ENCODE results near the gene SLC22A31.

The SLC22A31 gene

DNA sequence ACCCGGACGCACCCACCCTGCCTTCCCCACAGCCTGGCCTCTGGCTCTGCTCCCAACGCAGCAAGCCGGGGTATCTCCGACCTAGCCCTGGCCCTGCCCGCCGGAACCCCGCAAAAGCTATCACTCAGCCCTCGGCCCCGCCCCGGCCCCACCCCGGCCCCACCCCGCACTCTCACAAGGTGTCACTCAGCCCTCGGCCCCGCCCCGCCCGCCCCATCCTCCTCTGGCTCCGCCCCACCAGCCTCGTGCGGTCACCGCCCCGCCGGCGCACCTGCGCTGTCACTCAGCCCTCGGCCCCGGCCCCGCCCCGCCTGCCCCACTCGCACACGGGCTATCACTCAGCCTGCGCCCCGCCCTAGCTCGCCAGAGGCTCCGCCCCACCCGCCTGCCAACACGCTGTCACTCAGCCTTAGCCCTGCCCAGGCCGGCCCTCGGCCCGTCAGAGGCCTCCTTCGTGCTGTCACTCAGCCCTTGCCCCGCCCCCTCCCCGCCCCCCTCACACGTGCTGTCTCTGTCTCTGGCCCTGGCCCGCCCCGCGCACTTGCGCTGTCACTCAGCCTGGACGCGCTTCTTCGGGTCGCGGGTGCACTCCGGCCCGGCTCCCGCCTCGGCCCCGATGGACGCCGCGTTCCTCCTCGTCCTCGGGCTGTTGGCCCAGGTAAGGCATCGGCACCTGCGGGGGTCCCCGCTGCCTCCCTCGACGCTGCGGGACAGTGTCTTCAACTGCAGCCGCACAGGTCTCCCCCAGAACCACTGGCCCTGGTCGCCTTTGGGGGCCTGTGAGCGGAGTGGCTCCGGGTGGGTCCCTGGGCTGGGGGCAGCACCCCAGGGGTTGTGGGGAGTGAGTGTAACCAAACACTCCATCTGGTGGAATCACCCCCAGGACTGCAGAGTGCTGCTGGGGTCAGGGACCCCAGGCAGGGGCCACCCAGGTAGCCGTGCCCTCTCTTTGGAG is 28.8 kb downstream of the SLC22A31 start, which contains the start of gene CDH15:
Gene CDH15, plus strand, starts transcription at position 533 of the 955 bp plus-strand sequence. Its CDS starts 84 bp downstream, at position 617.
- H3K9ac ChIP-seq (ENCODE audit: low read length): no peak within 1 kb of the TSS
- TF ChIP-seq EZH2 (IDR thresholded peaks at IDR 0.05; ENCODE audit: borderline replicate concordance, low read length) (no peak), CTCF (IDR thresholded peaks at IDR 0.05; ENCODE audit: low read length) (no peak)
- H3K27ac ChIP-seq (ENCODE audit: low read depth, low read length, poor library complexity, severe bottlenecking): no peak within 1 kb of the TSS
- H3K9me3 ChIP-seq (ENCODE audit: low read length): no peaks in the 10 kb centered on the region
- peaks cover 15% of the 10 kb centered on the region for H3K4me1 ChIP-seq (ENCODE audit: insufficient read depth, low read length, severe bottlenecking)
- no peaks in the 10 kb centered on the region for H3K79me2 ChIP-seq (ENCODE audit: insufficient read depth, low read length)
- no peaks in the 10 kb centered on the region for H3K36me3 ChIP-seq (ENCODE audit: insufficient read depth, low read length)
- H3F3A ChIP-seq (ENCODE audit: insufficient read depth, low read length): no peaks in the 10 kb centered on the region
- no peaks in the 10 kb centered on the region for H3K9me2 ChIP-seq (ENCODE audit: low read depth, low read length)
- no peaks in the 10 kb centered on the region for H4K20me1 ChIP-seq (ENCODE audit: insufficient read depth, low read length)
- peak within 1 kb of the TSS; percentile 36 for H3K4me3 ChIP-seq (ENCODE audit: low read depth, low read length, poor library complexity, severe bottlenecking)
- H2AFZ ChIP-seq (ENCODE audit: low read length): no peak within 1 kb of the TSS
- peak within 1 kb of the TSS; percentile 59 for H3K4me2 ChIP-seq (ENCODE audit: low read length)
- peaks cover 10% of the 10 kb centered on the region for H3K27me3 ChIP-seq (ENCODE audit: insufficient read depth, low read length)

DNA sequence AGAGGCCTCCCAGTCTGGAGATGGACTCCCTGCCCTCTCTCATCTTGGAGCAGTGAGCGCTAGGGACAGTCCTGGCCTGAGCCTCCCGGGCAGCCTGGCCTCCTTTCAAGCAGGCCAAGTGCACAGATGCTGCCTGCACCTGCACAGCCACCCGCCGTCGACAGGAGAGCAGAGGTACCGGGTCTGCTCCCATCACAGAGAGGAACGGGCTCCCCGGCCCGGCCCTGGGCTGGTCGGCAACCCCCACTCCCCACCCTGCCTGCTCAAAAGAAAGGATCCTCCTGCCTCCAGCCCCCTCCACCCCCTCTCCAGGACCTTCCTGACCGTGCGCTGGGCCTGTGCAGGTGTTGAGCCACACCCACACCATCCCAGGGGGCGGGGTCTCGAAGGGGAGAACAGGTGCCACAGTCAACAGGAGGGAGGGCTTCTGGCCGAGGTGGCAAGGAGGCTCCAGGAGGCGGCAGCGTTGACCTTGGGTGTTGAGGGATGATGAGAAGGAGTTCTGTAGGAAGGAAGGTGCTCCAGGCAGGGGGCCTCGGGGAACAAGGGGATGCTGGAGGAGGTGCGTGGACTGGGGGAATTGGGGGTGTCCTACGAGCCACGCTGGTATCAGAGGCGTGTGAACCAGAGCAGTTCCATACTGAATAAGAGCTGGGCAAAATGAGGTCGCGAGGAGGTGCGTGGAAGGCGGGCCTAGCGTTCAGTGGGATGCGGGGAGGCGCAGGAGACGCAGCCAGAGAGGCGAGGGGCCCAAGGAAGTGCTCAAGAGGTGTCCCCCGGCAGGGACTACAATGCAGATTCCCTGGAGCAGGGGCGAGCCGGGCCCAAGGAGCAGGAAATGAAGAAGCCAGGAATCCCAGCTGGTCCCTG is 29.8 kb downstream of the SLC22A31 start:
- peak overlapping the region; percentile 59 for H3K4me2 ChIP-seq (ENCODE audit: low read length)
- no peaks in the 10 kb centered on the region for H3K36me3 ChIP-seq (ENCODE audit: insufficient read depth, low read length)
- no peak for TF ChIP-seq EZH2 (IDR thresholded peaks at IDR 0.05; ENCODE audit: borderline replicate concordance, low read length)
- peak; percentile 19; the same call in 1 of the 2 replicates for TF ChIP-seq CTCF (IDR thresholded peaks at IDR 0.05; ENCODE audit: low read length)
- H3K27ac ChIP-seq (ENCODE audit: low read depth, low read length, poor library complexity, severe bottlenecking): no peak overlapping the region
- no peaks in the 10 kb centered on the region for H3K79me2 ChIP-seq (ENCODE audit: insufficient read depth, low read length)
- no peaks in the 10 kb centered on the region for H3K9me2 ChIP-seq (ENCODE audit: low read depth, low read length)
- H4K20me1 ChIP-seq (ENCODE audit: insufficient read depth, low read length): no peaks in the 10 kb centered on the region
- H3K4me1 ChIP-seq (ENCODE audit: insufficient read depth, low read length, severe bottlenecking): peaks cover 15% of the 10 kb centered on the region
- H3K27me3 ChIP-seq (ENCODE audit: insufficient read depth, low read length): peaks cover 10% of the 10 kb centered on the region
- no peaks in the 10 kb centered on the region for H3K9me3 ChIP-seq (ENCODE audit: low read length)
- no peak overlapping the region for H2AFZ ChIP-seq (ENCODE audit: low read length)
- H3K4me3 ChIP-seq (ENCODE audit: low read depth, low read length, poor library complexity, severe bottlenecking): peak overlapping the region; percentile 36
- no peak overlapping the region for H3K9ac ChIP-seq (ENCODE audit: low read length)
- H3F3A ChIP-seq (ENCODE audit: insufficient read depth, low read length): no peaks in the 10 kb centered on the region

GRCh38 chr16:89169778-89170177 is 30.6 kb downstream of the SLC22A31 start:
- H3K4me1 ChIP-seq (ENCODE audit: insufficient read depth, low read length, severe bottlenecking): peaks cover 15% of the 10 kb centered on the region
- H3K9ac ChIP-seq (ENCODE audit: low read length): no peak overlapping the region
- TF ChIP-seq EZH2 (IDR thresholded peaks at IDR 0.05; ENCODE audit: borderline replicate concordance, low read length): no peak
- no peak for TF ChIP-seq CTCF (IDR thresholded peaks at IDR 0.05; ENCODE audit: low read length)
- no peaks in the 10 kb centered on the region for H4K20me1 ChIP-seq (ENCODE audit: insufficient read depth, low read length)
- no peaks in the 10 kb centered on the region for H3K79me2 ChIP-seq (ENCODE audit: insufficient read depth, low read length)
- no peak overlapping the region for H3K4me3 ChIP-seq (ENCODE audit: low read depth, low read length, poor library complexity, severe bottlenecking)
- H3F3A ChIP-seq (ENCODE audit: insufficient read depth, low read length): no peaks in the 10 kb centered on the region
- no peak overlapping the region for H3K27ac ChIP-seq (ENCODE audit: low read depth, low read length, poor library complexity, severe bottlenecking)
- peaks cover 10% of the 10 kb centered on the region for H3K27me3 ChIP-seq (ENCODE audit: insufficient read depth, low read length)
- H3K4me2 ChIP-seq (ENCODE audit: low read length): no peak overlapping the region
- H3K36me3 ChIP-seq (ENCODE audit: insufficient read depth, low read length): no peaks in the 10 kb centered on the region
- no peaks in the 10 kb centered on the region for H3K9me3 ChIP-seq (ENCODE audit: low read length)
- H3K9me2 ChIP-seq (ENCODE audit: low read depth, low read length): no peaks in the 10 kb centered on the region
- no peak overlapping the region for H2AFZ ChIP-seq (ENCODE audit: low read length)

All from OCI-LY1 (cell line).